HepG2 (cell line): ENCODE data around the gene RPS8. TPM values are rescaled to one million over a fixed set of nuclear protein-coding genes. Genes with fewer than 3 reads are reported as not detected.
A peak's percentile ranks its signal among the peaks of the same experiment; 100 is the strongest.

Source experiments
- BRF2 ChIP-seq: sonication (generic); formaldehyde crosslinking; IDR thresholded peaks from 2 replicates; pipeline ENCODE4 v1.8.1; 2022; ENCODE audit warnings: mild to moderate bottlenecking, missing genetic modification reagents
- CCAR2 ChIP-seq: fragments of 200-400 bp; formaldehyde crosslinking; optimal IDR thresholded peaks from 2 replicates; pipeline ENCODE3; 2018; ENCODE audit warnings: low read depth, mild to moderate bottlenecking, low read length, moderate library complexity
- DMAP1 ChIP-seq: IDR thresholded peaks from 2 replicates; pipeline ENCODE4 v1.6.1; 2016
- DPF2 ChIP-seq: sonication (generic); formaldehyde crosslinking; IDR thresholded peaks from 2 replicates; pipeline ENCODE4 v1.4.0; 2020; ENCODE audit warnings: mild to moderate bottlenecking, low read depth, missing genetic modification reagents, borderline replicate concordance
- DR1 ChIP-seq: sonication (generic); formaldehyde crosslinking; IDR thresholded peaks from 2 replicates; pipeline ENCODE4 v1.8.0; 2021; ENCODE audit warnings: mild to moderate bottlenecking, missing genetic modification reagents, inconsistent platforms
- FIP1L1 ChIP-seq: fragments of 200-400 bp; formaldehyde crosslinking; IDR thresholded peaks from 2 replicates; pipeline ENCODE4 v1.6.1; 2018; ENCODE audit warnings: low read depth, mild to moderate bottlenecking, low read length, moderate library complexity, borderline replicate concordance; ENCODE audit not compliant: insufficient read depth
- HNRNPK ChIP-seq: fragments of 200-400 bp; formaldehyde crosslinking; IDR thresholded peaks from 2 replicates; pipeline ENCODE4 v1.6.1; 2018; ENCODE audit warnings: low read length, low read depth, moderate library complexity, mild to moderate bottlenecking; ENCODE audit not compliant: poor library complexity, severe bottlenecking
- HOXA9 ChIP-seq: sonication (generic); formaldehyde crosslinking; IDR thresholded peaks from 2 replicates; pipeline ENCODE4 v1.8.1; 2022; ENCODE audit warnings: missing genetic modification reagents, mild to moderate bottlenecking, moderate library complexity, borderline replicate concordance
- ONECUT2 ChIP-seq: sonication (generic); formaldehyde crosslinking; IDR thresholded peaks from 2 replicates; pipeline ENCODE4 v1.4.0; 2020; ENCODE audit warnings: missing genetic modification reagents
- RXRB ChIP-seq: IDR thresholded peaks from 2 replicates; pipeline ENCODE4 v1.6.1; 2016; ENCODE audit warnings: borderline replicate concordance, missing genetic modification reagents, missing compliant biosample characterization
- SRSF9 ChIP-seq: fragments of 200-400 bp; formaldehyde crosslinking; IDR thresholded peaks from 2 replicates; pipeline ENCODE4 v1.6.1; 2018; ENCODE audit warnings: borderline replicate concordance, mild to moderate bottlenecking, low read depth, low read length; ENCODE audit not compliant: insufficient read depth, poor library complexity, severe bottlenecking
- ZBTB39 ChIP-seq: sonication (generic); formaldehyde crosslinking; IDR thresholded peaks from 2 replicates; pipeline ENCODE4 v1.5.0; 2020; ENCODE audit warnings: missing genetic modification reagents
- ZFAT ChIP-seq: sonication (generic); formaldehyde crosslinking; conservative IDR thresholded peaks from 2 replicates; pipeline ENCODE4 v1.8.1; 2023; ENCODE audit warnings: missing genetic modification reagents, inconsistent platforms
- ZKSCAN8 ChIP-seq: IDR thresholded peaks from 2 replicates; pipeline ENCODE4 v1.6.1; 2016; ENCODE audit warnings: borderline replicate concordance, missing genetic modification reagents, missing compliant biosample characterization
- ZMAT3 ChIP-seq: sonication (generic); formaldehyde crosslinking; conservative IDR thresholded peaks from 2 replicates; pipeline ENCODE4 v1.7.0; 2021; ENCODE audit warnings: missing genetic modification reagents
- ZNF552 ChIP-seq: sonication (generic); formaldehyde crosslinking; IDR thresholded peaks from 2 replicates; pipeline ENCODE4 v1.9.0; 2022; ENCODE audit warnings: missing genetic modification reagents, mild to moderate bottlenecking, borderline replicate concordance
- ZNF619 ChIP-seq: sonication (generic); formaldehyde crosslinking; IDR thresholded peaks from 2 replicates; pipeline ENCODE4 v1.4.0; 2020; ENCODE audit warnings: mild to moderate bottlenecking, missing genetic modification reagents
- ZNF781 ChIP-seq: sonication (generic); formaldehyde crosslinking; IDR thresholded peaks from 2 replicates; pipeline ENCODE4 v1.5.1; 2020; ENCODE audit warnings: borderline replicate concordance, mild to moderate bottlenecking, missing genetic modification reagents; ENCODE audit errors: not compliant biosample characterization
- polyA plus RNA-seq, 8 experiments: library from polyadenylated mRNA; depleted of rRNA in 3 of 8; stranded (reverse) in 7 of 8; unstranded in 1 of 8; fragments of >200 nt; fragmentation: Illumina TruSeq in 4 of 8; extraction: Trizol in 4 of 8; gene quantifications; 2 replicates each; pipeline versions ENCODE4 v1.2.1 to v1.2.3, GENCODE V29; 2011 to 2016; ENCODE audit warnings: low read depth in 4 of 8, missing spikeins in 1 of 8, mixed read lengths in 1 of 8; ENCODE audit not compliant: insufficient read depth in 1 of 8
- total RNA-seq, 5 experiments: library from RNA; depleted of rRNA; stranded (reverse); fragments of >200 nt; fragmentation: Illumina TruSeq; extraction: Trizol; gene quantifications; 2 replicates each; pipeline ENCODE4 v1.2.3, GENCODE V29; 2016; ENCODE audit warnings: low read depth in 1 of 5
- TF ChIP-seq, protein P1 (sequence below): sonication (generic); formaldehyde crosslinking; IDR thresholded peaks from 2 replicates; pipeline ENCODE4 v1.4.0; 2020; ENCODE audit warnings: missing genetic modification reagents

The RPS8 gene
- total and polyA plus RNA-seq, 2 of the 13 experiments (the other 11 are each of a cell fraction or from before 2014, with no cell fraction given): 2,628 to 2,822 TPM

DNA sequence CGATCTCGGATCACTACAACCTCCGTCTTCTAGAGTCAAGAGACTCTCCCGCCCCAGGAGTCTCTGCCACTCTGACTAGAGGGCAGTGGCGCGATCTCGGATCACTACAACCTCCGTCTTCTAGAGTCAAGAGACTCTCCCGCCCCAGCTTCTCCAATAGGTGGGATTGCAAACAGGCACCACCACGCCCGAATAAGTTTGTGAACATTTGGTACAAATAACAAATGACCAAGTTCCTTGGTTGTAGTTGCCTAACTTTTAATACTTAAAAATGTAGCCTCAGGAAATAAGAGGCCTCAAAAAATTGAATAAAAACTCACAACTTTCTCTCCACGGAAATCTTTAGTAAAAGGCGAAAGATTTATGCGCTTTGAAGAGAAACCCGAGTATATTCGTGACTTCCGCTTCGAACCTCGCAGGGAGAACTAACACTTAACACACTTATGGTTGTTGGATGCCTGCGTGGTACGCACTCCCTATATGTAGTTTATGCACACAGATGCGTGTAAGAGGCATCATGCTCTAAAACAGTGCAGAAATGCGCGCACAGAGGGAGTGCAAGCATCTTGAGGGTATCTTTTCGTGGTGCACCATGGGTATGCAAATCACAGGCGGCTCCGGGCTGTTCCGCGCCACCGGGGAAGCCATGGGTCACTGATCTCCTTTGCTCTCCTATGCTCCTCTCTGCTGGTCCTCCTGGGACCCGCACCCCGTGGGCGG is 44.4 kb downstream of the RPS8 start (continued):
- TF ChIP-seq, protein P1, sequence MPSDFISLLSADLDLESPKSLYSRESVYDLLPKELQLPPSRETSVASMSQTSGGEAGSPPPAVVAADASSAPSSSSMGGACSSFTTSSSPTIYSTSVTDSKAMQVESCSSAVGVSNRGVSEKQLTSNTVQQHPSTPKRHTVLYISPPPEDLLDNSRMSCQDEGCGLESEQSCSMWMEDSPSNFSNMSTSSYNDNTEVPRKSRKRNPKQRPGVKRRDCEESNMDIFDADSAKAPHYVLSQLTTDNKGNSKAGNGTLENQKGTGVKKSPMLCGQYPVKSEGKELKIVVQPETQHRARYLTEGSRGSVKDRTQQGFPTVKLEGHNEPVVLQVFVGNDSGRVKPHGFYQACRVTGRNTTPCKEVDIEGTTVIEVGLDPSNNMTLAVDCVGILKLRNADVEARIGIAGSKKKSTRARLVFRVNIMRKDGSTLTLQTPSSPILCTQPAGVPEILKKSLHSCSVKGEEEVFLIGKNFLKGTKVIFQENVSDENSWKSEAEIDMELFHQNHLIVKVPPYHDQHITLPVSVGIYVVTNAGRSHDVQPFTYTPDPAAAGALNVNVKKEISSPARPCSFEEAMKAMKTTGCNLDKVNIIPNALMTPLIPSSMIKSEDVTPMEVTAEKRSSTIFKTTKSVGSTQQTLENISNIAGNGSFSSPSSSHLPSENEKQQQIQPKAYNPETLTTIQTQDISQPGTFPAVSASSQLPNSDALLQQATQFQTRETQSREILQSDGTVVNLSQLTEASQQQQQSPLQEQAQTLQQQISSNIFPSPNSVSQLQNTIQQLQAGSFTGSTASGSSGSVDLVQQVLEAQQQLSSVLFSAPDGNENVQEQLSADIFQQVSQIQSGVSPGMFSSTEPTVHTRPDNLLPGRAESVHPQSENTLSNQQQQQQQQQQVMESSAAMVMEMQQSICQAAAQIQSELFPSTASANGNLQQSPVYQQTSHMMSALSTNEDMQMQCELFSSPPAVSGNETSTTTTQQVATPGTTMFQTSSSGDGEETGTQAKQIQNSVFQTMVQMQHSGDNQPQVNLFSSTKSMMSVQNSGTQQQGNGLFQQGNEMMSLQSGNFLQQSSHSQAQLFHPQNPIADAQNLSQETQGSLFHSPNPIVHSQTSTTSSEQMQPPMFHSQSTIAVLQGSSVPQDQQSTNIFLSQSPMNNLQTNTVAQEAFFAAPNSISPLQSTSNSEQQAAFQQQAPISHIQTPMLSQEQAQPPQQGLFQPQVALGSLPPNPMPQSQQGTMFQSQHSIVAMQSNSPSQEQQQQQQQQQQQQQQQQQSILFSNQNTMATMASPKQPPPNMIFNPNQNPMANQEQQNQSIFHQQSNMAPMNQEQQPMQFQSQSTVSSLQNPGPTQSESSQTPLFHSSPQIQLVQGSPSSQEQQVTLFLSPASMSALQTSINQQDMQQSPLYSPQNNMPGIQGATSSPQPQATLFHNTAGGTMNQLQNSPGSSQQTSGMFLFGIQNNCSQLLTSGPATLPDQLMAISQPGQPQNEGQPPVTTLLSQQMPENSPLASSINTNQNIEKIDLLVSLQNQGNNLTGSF (CRISPR knock-in tag): no peak
- no peak for TF ChIP-seq ZBTB39 (CRISPR knock-in tag)
- TF ChIP-seq DR1 (CRISPR knock-in tag): peak; percentile 96
- TF ChIP-seq DMAP1 (CRISPR knock-in tag): no peak; the same call in 1 of the 2 replicates
- no peak for TF ChIP-seq SRSF9
- peak; percentile 78; the same call in 1 of the 2 replicates for TF ChIP-seq HOXA9 (CRISPR knock-in tag)
- TF ChIP-seq ONECUT2 (CRISPR knock-in tag): no peak
- TF ChIP-seq ZKSCAN8 (CRISPR knock-in tag): 0 out of 2 replicates have a peak, but pooled peaks have one; percentile 55
- no peak for TF ChIP-seq ZFAT (CRISPR knock-in tag)
- no peak for TF ChIP-seq HNRNPK
- peak; percentile 77 for TF ChIP-seq ZNF781 (CRISPR knock-in tag)
- no peak for TF ChIP-seq CCAR2
- peak; percentile 52; the same call in 1 of the 2 replicates for TF ChIP-seq BRF2
- peak; percentile 33; the same call in 1 of the 2 replicates for TF ChIP-seq ZNF619
- peak; percentile 50 for TF ChIP-seq RXRB
- TF ChIP-seq ZNF552 (CRISPR knock-in tag): peak; percentile 70; the same call in 1 of the 2 replicates
- peak; percentile 80; the same call in 1 of the 2 replicates for TF ChIP-seq ZMAT3 (CRISPR knock-in tag)
- no peak for TF ChIP-seq DPF2 (CRISPR knock-in tag)
- no peak for TF ChIP-seq FIP1L1
